Measurements from ENCODE around the gene CDKL5.
A peak's percentile ranks its signal among the peaks of the same experiment; 100 is the strongest.
"Not testable (repeated sequence)": the region's sequence is repeated elsewhere in the genome, so short reads cannot be mapped to it uniquely, and the experiment has no call there.

Gene CDKL5

DNA sequence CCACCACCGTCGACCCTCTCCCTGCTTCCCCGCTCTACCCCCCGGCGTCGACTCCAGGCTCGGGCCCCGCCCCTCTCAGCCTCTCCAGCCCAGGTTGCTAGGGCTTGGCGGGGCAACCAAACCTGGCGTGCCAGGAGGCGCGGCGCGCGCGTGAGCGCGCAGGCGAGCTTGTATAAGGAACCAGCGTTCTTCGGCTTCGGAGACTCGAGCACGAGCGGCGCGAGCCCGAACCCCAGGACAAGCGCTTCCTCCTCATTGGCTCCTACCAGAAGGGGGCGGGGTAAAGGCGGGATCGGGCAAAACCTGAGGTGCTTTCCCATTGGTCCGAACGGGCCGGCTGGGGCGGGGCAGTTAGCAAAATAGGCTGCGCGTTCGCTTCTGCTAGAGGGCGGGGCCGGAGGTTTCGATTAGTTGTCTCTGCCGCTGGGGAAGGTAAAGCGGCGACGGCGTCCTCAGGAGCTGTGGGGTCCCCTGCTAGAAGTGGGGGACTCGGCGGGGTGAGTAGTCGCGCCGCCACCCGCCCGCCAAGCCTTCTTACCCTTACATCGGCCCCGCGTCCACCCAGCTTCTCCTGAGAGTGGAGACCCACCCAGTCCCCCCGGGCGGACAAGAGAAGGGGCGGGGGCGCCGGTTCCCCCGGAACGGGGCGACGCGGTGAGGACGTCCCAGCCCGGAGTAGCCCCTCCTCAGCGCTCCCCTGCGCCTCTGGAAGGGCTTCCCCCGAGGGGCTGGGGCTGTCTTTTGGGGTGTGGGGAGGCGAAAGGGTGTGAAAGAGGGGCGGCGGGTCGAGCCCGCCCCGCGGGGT lies at the start of gene CDKL5:
Gene CDKL5, plus strand, starts transcription at position 410 of the 805 bp plus-strand sequence. CDS start 81,489 bp downstream, outside the sequence.
- DNase-seq = peak; percentile 75

DNA sequence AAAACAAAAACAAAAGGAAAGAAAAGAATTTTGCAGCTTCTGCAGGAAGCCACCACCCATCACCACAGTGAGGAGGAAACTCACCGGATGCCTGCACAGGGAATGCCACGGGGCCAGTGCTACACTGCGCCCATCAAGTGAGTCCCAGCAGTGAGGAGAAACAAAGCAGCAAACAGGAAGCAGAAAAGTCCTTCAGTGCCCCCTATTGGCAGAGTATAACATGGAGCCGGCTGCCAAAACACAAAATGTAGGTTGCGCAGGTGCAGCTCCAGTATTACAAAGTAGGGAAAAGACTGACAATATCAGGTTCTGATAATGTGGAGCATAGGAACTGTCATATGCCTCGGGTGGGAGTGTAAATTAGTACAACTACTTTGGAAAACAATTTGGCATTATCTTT lies 47.6 kb upstream of the CDKL5 start:
- DNase-seq = no peak

DNA sequence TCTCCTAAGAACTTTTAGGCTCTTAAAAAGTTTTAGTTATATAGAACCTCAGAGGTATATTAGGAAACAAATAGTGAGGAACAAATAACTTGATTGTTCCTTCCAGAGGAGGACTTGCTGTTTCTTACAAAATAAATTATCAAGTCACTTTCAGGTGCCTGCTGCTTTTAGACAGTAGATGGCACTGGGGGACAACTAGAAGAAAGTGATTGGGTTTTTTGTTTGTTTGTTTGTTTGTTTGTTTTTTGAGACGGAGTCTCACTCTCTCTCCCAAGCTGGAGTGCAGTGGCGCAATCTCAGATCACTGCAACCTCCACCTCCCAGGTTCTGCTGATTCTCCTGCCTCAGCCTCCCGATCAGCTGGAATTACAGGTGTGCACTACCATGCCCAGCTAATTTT lies 35.4 kb upstream of the CDKL5 start:
- DNase-seq = no peak

DNA sequence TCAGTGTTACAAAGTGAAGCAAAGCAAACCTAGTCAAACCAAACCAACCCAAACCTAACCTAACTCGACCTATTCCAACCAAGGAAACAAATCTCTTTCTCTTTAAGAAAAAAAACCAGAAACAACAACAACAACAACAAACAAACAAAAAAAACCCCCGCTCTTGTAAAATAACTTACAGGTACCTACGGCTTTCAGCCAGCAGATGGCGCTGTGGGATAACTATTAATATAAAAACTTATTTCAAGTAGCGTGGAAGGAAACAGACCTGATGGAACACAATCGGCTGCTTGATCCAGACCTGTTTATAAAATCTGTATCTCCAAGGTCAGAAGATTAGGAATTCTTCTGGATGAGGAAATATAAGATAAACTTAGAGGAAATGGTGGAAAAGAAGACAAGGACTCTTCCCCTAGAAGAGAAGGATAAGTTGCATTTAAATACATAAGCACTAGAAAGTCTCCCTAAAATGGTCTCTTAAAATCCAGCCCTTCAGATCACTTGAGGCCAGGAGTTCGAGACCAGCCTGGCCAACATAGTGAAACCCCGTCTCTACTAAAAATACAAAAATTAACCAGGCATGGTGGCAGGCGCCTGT lies 34.4 kb upstream of the CDKL5 start:
- DNase-seq = no peak

DNA sequence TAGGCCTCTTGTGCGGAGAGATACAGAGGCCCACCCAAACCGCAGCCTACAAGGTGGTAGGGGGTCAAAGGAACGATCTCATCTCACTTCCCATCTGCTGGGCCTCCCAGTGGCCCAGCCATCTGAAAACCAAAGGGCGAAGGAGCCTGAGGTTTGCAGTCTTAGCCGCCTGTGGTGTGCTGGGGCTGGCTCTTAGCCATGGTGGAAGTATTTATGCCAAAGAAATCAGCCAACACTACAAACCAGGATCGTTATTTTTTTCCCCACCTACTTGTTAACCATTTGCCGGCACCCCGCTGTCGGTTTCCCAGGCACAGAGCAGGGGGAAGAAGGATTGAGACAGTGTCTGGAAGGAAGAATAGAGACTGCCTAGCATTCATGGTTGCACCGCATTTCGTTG lies 30.9 kb upstream of the CDKL5 start:
- no peak for DNase-seq

DNA sequence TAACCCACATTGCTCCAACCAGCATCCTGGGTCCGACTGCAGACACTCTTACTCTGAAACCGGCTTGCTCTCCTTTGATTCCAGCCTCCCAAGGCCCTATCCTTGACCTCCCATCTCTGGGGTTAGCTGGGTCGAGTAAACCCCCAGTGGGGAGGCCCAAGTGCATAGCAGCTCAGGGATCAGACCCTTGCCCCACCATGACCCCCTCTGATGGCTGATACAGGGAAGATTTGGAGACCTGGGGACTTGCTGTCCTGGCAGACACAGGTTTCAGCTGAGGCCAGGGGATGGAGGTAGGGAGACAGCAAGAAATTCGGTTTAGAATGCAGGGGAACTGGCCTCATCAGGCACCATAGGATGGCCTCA lies 23.6 kb upstream of the CDKL5 start:
- DNase-seq = no peak

DNA sequence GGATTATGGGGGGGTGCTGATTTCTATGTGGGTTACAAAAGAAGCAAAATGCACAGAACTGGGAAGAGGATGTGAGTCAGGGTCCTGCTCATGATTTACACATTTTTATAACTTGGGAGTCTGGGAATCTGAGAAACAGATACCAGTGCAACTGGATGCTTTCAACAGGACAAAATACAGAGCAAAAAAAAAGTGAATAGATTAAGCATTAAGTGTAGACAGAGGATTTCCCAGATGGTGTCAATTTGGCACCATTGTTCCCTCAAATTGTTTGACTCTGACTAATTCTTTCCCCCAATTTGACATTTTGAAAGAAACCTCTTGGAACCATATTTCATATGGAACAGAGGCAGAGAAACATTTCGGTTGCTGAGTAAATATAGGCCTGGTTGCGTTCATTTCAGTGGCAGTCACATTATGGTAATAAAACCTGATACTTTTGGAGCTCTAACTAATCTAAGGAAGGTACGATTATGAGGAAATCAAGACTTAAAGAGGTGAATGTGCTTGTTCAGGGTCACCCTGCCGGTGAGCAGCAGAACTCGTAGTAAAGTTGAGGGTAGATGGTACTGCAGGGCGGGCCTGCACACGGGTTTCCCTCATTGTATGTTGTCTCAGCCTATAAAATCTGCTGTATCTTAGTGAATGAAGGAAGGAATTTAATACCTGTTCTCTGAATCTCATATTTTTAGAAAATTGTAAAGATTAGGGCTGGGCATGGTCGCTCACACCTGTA lies 18.7 kb upstream of the CDKL5 start:
- no peak for DNase-seq

DNA sequence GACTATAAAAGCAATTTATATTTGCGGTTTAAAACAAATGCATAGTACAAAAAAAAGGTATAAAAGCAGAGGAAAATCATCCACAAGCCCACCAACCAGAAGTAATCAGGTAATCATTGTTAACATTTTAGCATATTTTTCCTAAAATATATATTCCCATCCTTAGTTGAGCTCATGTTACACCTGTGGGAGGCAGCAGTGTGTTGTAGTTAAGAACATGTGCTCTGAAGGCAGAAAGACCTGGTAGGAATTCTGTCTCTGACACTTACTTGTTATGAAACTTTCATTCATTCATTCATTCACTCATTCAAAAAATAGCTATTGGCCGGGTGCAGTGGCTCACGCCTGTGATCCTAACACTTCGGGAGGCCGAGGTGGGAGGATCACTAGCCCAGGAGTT lies 15.4 kb upstream of the CDKL5 start:
- DNase-seq = no peak

DNA sequence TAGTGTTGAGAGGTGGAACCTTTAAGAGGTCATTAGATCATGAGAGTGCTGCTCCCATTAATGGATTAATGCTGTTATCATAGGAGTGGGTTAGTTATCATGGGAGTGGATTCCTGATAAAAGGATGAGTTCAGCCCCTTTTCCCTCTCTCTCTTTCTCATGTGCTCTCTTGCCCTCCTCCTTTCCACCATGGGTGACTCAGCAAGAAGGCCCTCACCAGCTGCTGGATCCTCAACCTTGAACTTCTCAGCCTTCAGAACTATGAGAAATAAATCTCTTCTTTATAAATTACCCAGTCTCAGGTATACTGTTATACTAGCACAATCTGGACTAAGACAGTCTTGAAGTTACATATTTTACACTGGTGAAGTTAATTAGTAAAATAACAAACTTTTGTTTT lies 10.0 kb upstream of the CDKL5 start:
- no peak for DNase-seq

DNA sequence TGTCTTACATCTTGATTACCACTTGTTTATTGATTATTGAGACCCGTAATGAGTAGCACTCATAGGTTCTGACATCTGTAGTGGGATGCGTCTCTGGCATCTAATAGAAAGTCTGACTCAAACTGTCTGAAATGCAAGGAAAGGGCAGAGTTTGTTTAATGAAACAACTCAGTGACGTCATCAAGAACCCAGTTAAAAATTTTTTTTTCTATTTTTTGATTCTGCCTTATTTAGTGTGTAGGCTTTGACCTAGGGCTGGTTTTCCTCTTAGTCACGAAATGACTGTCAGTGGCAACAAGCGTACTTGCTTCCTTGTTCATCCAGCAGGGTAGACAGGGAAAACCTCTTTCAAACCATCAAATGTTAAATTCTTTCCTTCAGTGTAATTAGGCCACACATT lies 3.1 kb upstream of the CDKL5 start:
- DNase-seq = no peak

DNA sequence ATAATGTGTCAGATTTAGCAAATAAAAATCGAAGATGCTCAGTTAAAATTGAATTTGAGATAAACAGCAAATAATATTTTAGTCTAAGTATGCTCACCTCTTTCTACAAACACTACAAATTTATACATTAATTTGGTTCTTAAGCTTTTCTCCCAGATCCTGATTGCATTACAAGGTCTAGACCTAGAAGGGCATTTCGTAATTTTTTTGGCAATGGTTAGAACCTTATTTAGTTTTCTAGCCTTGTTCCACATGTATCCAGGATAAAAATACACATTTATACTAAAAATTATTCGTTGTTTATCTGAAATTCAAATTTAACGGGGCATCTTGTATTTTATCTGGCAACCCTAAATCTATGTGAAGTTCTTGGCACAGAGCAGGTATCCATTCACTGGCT lies 2.5 kb upstream of the CDKL5 start:
- no peak for DNase-seq

DNA sequence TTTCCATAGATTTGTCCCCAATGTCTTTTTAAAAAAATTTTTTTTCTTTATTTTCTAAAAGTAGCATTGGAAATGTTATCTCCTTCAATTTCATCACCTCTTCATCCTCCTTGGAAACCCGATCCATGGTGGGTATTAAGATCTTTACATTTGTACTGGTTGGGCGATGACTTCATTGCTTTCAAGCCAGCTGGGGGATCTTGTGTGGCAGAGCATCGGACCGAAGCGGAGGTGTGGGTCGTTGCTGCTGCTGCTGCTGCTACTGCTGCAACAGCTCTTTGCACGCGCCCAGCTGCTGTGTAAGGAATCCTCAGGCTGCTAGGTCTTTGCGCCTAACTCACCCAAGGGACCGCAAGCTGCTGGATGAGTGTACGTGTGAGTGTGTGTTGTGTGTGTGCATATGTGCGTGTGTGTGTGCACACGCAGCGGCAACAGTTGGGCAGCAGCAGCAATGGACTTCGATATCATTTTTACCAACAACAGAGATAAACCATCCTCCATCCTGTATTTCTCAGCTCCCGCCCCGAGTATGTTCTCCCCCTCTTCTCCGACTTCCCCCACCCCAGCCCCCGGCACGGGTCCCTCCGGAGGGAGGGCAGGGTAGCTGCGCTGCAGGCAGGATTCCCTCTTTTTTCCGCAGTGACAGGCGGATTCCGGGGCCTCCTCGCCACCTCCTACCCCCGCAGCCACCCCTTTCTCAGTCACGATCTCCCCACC lies 768 bp upstream of the CDKL5 start:
- no peak for DNase-seq

DNA sequence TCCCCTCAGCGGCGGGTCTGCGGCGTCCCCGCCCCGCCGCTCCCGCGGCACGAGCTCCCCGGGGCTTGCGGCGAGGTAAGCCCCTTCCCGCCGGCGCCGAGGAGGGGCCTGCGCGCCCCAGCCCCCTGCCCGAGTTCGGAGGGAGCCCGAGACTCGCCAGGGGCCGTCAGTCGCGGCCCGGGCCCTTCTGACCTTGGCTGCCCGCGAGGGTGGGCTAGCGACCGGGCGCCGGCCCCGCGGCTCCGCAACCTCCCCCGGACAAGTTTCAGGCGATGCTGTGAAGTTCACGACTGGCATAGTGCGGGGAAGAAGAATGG lies 554 bp downstream of the CDKL5 start:
- no peak for DNase-seq

DNA sequence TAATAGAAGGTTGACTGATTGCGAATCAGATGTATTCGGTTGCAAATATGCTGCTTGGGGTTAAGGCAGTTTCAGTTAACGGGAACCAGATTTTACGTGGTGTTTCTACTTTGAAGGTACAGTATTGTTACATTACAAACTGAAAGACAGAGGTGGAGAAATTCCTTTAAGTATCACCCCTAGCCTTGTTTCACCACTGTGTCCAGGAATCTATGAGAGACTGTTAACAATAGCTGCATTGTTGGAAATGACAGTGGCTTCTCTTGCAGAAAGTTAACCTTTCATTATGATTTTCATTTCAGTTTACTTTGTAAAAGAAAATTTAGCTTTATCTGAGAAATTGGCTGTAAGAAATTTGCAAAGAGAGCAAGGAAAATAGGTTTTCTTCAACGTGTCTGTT lies 2.6 kb downstream of the CDKL5 start:
- DNase-seq = no peak

DNA sequence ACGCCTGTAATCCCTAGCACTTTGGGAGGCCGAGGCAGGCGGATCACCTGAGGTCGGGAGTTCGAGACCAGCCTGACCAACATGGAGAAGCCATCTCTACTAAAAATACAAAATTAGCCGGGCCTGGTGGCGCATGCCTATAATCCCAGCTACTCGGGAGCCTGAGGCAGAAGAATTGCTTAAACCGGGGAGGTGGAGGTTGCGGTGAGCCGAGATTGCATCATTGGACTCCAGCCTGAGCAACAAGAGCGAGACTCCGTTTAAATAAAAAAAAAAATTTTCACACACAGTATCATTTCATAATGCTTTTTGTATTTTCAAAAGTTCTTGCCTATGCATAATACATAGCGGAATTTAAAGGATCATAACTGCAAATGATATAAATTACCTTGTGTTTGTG lies 7.9 kb downstream of the CDKL5 start:
- DNase-seq = not testable (repeated sequence)

DNA sequence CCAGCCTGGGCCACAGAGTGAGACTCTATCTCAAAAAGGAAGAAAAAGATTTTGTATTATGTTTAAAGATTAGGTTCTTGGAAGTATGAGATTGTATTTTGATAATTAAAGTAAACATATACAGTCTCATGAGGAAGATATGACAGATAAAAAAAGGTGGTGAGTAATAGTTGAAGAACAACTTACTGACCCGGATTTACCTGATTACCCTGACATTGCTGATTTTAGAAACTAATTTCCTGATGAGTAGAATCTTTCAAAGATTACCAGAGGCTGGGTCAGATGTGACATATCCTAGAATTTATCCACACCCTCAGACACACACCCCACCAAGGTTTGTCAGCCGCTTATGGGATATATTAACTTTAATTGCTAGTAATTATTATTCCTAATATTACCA lies 9.5 kb downstream of the CDKL5 start:
- no peak for DNase-seq

DNA sequence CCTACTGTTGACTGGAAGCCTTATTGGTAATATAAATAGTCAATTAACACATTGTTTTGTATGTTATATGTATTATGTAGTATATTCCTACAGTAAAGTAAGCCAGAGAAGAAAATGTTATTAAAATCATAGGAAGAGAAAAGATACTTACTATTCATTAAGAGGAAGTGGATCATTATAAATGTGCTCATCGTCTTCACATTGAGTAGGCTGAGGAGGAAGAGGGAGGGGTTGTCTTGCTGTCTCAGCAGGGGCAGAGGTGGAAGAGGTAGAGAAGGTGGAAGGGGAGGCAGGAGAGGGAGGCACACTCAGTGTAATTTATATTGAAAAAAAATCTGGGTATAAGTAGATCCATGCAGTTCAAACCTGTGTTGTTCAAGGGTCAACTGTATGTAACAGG lies 10.6 kb downstream of the CDKL5 start:
- no peak for DNase-seq

DNA sequence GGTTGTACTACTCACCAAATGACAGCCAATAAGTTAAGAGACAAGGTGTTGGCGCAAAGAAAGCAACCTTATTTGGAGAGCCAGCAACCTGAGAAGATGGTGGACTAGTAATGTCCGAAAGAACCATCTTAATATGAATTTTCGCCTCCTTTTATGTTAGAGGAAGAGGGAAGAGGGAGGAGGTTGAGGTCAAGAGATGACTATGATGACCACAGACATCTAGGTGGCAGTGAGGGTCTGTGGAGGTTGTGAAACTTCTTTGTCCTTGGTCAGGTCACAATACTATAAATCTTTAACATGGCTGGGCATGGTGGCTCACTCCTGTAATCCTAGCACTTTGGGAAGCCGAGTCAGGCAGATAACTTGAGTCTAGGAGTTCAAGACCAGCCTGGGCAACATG lies 15.4 kb downstream of the CDKL5 start:
- DNase-seq = no peak

DNA sequence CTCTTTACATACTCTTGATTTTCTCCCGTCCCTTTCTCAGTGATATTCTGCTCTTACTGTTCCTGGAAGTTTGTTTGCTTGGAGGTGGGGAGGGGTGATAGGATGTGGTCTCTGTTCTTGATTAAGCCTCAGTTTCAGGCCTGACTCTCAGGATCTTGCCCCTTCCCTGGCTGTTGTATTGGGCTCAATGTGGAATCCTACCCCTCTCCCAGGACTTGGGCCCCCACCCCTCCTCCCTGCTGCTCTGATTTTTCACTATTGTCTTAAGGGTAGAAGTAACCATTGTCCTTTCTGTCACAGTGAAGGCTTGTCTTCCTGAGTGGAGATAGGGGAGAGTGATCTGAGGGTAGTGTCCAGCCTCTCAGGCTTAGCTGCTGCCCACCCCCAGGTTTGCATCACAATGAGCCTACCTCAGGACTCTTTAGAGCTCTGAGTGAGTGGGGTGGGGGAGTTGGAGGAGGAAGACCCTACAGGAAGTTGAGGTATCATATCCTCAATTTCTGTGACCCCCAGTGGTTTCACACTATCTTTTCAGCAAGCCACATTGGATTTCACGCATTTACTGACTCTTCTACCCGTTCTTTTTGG lies 16.5 kb downstream of the CDKL5 start:
- no peak for DNase-seq

DNA sequence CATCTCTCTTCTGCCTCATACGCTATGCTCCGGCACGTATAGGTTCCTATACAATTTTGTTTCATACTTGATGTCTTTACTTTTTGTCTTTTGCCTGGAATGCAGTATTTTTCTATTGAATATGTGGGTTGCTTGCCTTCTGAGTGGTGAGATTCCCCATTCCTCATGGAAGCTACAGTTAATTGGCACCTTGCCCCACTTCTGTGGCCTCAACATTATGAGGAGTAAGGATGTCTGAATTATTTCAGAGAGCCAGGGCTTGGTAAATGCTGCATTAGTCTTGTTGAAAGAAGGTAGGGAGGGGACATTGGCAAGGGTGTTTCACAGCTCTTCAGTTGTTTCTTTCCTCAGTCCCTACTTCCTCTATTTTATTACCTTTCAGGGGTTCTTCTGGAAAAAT lies 23.0 kb downstream of the CDKL5 start:
- DNase-seq = no peak

DNA sequence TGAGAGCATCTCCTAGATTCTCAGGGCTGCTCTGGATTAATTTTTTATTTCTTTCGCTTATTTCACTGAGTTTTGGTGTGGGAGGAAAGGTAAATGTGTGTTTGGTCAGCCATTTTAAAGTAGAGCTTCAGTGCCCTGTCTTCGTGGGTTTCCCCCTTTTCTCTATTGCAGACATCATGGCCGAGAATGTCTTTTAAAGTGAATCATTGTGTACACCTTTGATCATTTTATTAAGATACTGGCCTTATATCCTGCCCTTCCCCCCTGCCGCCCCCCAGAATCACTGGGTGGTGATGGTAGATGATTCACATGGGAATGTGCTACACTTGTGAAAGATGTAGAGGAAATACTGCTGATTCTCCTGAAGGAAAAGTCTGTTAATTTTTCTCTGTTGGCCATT lies 23.8 kb downstream of the CDKL5 start:
- no peak for DNase-seq

DNA sequence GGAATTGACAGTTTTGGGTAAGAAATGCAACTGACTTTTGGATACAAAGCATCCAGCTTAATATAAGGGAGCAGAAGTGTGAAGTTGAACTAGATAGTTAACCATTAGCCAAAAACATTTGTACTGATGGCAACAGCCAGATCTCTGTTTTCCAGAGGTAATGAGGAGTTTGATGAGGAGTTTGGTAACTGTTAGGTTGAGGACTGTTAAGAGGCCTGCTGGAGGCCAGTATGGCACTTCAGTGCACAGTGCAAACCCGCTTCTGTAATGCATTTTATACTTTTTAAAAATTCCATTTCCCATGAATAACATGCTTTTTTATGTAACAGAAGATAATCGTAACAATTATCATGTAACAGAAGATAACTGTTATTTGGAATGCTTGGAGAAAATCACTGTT lies 30.0 kb downstream of the CDKL5 start:
- no peak for DNase-seq

DNA sequence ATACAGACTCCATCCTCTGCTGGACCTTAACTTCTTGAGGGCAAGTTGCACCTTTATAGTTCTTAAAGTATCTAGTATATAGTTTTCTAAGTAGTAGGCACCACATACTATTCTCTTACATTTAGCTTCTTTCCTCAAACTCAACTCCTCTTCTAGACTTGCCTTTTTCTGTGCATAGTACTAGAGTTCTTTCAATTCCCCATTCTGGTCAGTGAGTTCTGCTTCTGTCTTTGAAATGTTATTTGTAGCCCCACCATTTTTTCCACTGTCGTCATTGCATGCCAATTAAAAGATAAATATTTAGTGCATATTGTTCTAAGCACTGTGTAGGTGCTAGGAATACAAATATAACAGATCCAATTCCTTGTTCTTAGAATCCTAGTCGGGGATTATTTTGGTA lies 31.6 kb downstream of the CDKL5 start:
- DNase-seq = no peak
